HCT116 (cell line): ENCODE data around the gene PXDN.

Experiments used
- CBX3 ChIP-seq: IDR thresholded peaks from 2 replicates; pipeline ENCODE4 v1.6.1; 2012; ENCODE audit warnings: low read depth
- CTCF ChIP-seq, 3 experiments: fragments of 200-600 bp in 1 of 3; sonication (generic) in 1 of 3; IDR thresholded peaks in 2 of 3; conservative IDR thresholded peaks in 1 of 3; 2 replicates each; pipeline ENCODE4 v1.5.1; 2012 to 2017; ENCODE audit warnings: low read depth in 2 of 3, low read length in 2 of 3, antibody characterized with exemption in 1 of 3, borderline replicate concordance in 1 of 3, control low read depth in 1 of 3, mild to moderate bottlenecking in 1 of 3, mixed read lengths in 1 of 3, mixed run types in 1 of 3, moderate library complexity in 1 of 3; ENCODE audit not compliant: insufficient read depth in 1 of 3
- EZH2 ChIP-seq: fragments of 200-600 bp; sonication (generic); IDR thresholded peaks from 2 replicates; pipeline ENCODE4 v1.6.1; 2017; ENCODE audit warnings: antibody characterized with exemption, mixed run types
- MAX ChIP-seq: IDR thresholded peaks from 2 replicates; pipeline ENCODE4 v1.6.1; 2012
- POLR2A ChIP-seq: IDR thresholded peaks from 2 replicates; pipeline ENCODE4 v1.7.0; 2011; ENCODE audit warnings: borderline replicate concordance; ENCODE audit not compliant: insufficient read depth, insufficient read length; ENCODE audit errors: extremely low read depth
- POLR2AphosphoS5 ChIP-seq: IDR thresholded peaks from 2 replicates; pipeline ENCODE4 v1.6.1; 2011; ENCODE audit warnings: mild to moderate bottlenecking, low read depth, low read length, moderate library complexity
- SP1 ChIP-seq: IDR thresholded peaks from 2 replicates; pipeline ENCODE4 v1.6.1; 2012; ENCODE audit warnings: low read depth
- ZBTB33 ChIP-seq: IDR thresholded peaks from 2 replicates; pipeline ENCODE4 v1.6.1; 2011; ENCODE audit warnings: mild to moderate bottlenecking, low read length, moderate library complexity; ENCODE audit not compliant: insufficient replicate concordance; ENCODE audit errors: extremely low read depth

GRCh38 chr2:1610096-1610485 lies 134.2 kb downstream of the PXDN start:
- TF ChIP-seq EZH2 (no peak), CTCF (IDR thresholded peaks at IDR 0.05 in 2 of 3, conservative IDR thresholded peaks at IDR 0.05 in 1 of 3; ENCODE audit: borderline replicate concordance in 1 of 3, insufficient read depth in 1 of 3, low read depth in 2 of 3, low read length in 2 of 3) (no peak), SP1 (no peak), POLR2A (no peak), POLR2AphosphoS5 (no peak), ZBTB33 (no peak), CBX3 (no peak), MAX (no peak)
